Stimulated activated naive CD8-positive, alpha-beta T cell treated with anti-CD3 and anti-CD28 coated beads, Interleukin-15, amount 100 ng/mL, for 72 hours (primary cell): Measurements from ENCODE around the gene RAB40C.

Experiments
- ATAC-seq: fragments of 150-1000 bp; cut with Tn5 transposase; 2 replicates; pipeline ENCODE4 v1.10.0; 2021; ENCODE audit warnings: mild to moderate bottlenecking, moderate library complexity
- DNase-seq, 2 donors: peaks; one replicate each; pipeline ENCODE4 v3.0.0; 2021 to 2022
- H3K27ac Mint-ChIP-seq, 2 donors: one replicate each; pipeline ENCODE4 v1.8.0; 2022; ENCODE audit warnings: mild to moderate bottlenecking in 2 of 2, mixed read lengths in 2 of 2, moderate library complexity in 2 of 2
- H3K27me3 Mint-ChIP-seq: one replicate; pipeline ENCODE4 v1.8.0; 2022; ENCODE audit warnings: mixed read lengths
- H3K4me1 Mint-ChIP-seq: one replicate; pipeline ENCODE4 v1.8.0; 2022; ENCODE audit warnings: mild to moderate bottlenecking, mixed read lengths
- H3K4me3 Mint-ChIP-seq, 2 donors: one replicate each; pipeline ENCODE4 v1.8.0; 2022; ENCODE audit warnings: mild to moderate bottlenecking in 2 of 2, mixed read lengths in 2 of 2, moderate library complexity in 1 of 2
- H3K9me3 Mint-ChIP-seq, 2 donors: one replicate each; pipeline ENCODE4 v1.8.0; 2022; ENCODE audit warnings: mixed read lengths in 2 of 2

RAB40C gene

GRCh38 chr16:647173-647902 lies 57.5 kb downstream of the RAB40C start:
- Mint-ChIP-seq H3K27ac (no peak overlapping the region), H3K4me3 (peak overlapping the region in 1 of 2 donors; percentile 58), H3K4me1 (peaks cover 78% of the 10 kb centered on the region), H3K9me3 (no peaks in the 10 kb centered on the region), H3K27me3 (no peaks in the 10 kb centered on the region)
- ATAC-seq, result no peak
- DNase-seq, result no peak

DNA sequence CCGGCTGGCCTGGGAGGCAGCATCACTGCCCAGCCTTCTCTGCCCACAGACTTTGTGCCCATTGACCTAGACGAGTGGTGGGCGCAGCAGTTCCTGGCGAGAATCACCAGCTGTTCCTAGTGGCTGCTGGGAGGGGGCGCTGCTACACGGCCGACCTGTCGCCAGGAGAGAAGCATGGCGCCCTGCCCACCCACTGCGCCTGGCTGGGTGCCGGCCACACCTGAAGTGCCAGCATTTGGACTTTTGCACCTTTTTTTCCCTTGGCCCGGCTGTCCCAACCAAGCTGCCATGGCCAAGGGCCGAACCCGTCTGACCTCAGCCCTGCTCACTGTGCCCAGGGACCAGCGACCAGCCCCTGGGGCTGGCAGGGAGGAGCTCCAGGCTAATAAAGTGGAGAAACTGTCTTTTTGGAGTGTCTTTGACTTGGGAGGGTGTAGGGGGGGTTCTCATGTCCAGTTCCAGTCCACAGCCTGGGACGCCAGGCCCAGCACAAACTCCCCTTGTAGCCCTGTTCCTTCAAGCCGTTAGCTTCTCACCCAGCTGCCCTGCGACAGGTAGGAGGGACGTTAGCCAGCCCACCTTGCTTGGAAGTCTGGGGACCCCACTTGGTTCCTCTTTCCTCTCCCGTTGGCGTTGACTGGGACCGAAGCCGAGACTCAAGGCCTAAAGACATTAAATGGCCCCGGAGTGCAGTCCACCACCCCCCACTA lies 58.4 kb downstream of the RAB40C start:
- Mint-ChIP-seq H3K9me3 (no peaks in the 10 kb centered on the region), H3K4me3 (peak overlapping the region; percentile 86 to 90), H3K27me3 (no peaks in the 10 kb centered on the region), H3K4me1 (peaks cover 70% of the 10 kb centered on the region), H3K27ac (peak overlapping the region; percentile 52 to 94)
- peak; percentile 34 to 57 for DNase-seq
- peak; percentile 19 for ATAC-seq

DNA sequence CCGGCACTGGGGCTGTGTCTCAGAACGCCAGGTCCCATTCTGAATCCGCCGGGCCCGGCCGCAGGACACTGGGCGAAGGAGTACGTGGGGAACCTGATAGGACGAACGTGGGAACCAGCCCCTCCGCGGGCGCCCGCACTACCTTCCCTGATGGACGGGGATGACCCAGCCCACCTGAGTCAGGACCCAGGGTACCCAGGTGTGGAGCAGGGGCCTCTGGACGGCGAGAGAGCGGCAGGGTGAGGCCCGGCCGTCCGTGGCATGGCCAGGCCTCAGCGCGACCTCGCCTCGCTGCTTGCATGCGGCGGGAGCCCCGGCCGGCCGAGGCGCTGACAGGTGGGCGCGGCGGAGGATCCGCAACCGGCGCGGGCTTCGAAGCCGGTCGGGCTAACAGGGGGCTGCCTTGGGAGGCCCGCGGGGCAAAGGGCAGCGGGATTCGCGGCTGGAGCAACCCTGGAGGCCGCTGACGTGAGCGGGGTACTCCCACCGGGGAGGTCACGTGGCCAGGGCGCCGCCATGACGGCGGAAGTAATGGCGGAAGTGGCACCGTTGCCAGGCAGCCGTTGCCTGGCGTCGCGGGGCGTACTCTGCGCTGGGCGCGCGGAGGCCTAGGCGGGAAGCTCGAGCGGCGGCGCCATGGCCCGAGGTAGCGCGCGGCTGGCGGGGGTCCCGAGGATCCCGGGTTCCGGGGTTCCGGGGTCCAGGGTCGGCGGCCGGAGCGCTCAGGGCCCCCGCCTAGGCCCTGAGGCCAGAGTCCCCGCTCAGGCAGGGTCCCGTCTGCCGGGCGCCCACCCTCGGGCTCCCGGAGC lies 59.1 kb downstream of the RAB40C start, which contains the start of gene WDR90:
Gene WDR90 (plus strand): TSS at position 585 of the 809 bp plus-strand sequence. CDS start 52 bp downstream, at position 637.
- Mint-ChIP-seq H3K4me3 (peak within 1 kb of the TSS; percentile 86 to 90), H3K9me3 (no peaks in the 10 kb centered on the region), H3K27me3 (no peaks in the 10 kb centered on the region), H3K4me1 (peaks cover 62% of the 10 kb centered on the region), H3K27ac (peak within 1 kb of the TSS; percentile 52 to 94)
- ATAC-seq, result peak; percentile 93
- DNase-seq, result peak; percentile 86 to 92

DNA sequence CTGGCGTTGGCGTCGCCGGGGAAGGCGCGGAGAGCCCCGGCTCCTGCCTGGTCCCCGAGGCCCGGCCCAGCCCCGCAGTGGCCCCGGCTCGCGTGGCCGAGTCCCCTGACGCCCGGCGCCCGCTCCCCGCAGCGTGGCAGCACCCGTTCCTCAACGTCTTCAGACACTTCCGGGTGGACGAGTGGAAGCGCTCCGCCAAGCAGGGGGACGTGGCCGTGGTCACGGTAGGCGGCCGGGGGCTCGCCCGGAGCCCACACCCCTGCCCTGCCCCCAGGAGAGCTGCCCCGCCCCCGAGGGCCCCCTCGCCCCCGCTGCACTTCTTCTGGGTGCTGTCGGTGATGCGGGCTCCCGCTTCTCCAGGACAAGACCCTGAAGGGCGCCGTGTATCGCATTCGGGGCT lies 59.8 kb downstream of the RAB40C start:
- DNase-seq, result no peak
- ATAC-seq, result peak; percentile 21
- H3K4me3 Mint-ChIP-seq, result peak overlapping the region; percentile 79 to 81

DNA sequence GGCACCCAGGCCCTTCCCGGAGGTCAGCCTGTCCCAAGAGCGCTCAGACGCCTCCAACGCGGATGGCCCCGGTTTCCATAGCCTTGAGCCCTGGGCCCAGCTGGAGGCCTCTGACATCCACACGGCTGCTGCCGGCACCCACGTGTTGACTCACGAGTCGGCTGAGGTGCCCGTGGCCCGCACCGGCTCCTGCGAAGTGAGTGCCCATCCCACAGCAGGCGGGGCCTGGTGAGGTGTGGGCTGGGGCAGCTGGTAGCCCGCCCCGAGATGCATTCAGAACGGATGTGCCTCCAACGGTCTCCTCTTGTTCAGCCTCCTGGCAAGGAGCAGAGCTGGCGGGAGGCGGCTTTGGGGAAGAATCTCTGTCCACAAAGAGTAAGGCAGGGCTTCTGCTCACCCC lies 62.0 kb downstream of the RAB40C start:
- H3K9me3 Mint-ChIP-seq, result no peaks in the 10 kb centered on the region
- no peaks in the 10 kb centered on the region for H3K27me3 Mint-ChIP-seq
- no peak for ATAC-seq
- peaks cover 35% of the 10 kb centered on the region for H3K4me1 Mint-ChIP-seq
- no peak overlapping the region for H3K27ac Mint-ChIP-seq
- no peak for DNase-seq
- H3K4me3 Mint-ChIP-seq, result no peak overlapping the region

More for the DNA sequence above, 59.8 kb downstream of the RAB40C start:
- Mint-ChIP-seq H3K4me1 (peaks cover 56% of the 10 kb centered on the region), H3K27ac (peak overlapping the region in 1 of 2 donors; percentile 82), H3K9me3 (no peaks in the 10 kb centered on the region), H3K27me3 (no peaks in the 10 kb centered on the region)

- DNase-seq (no peak), ATAC-seq (no peak)
- no peaks in the 10 kb centered on the region for H3K9me3 Mint-ChIP-seq
- H3K27me3 Mint-ChIP-seq, result no peaks in the 10 kb centered on the region
- H3K27ac Mint-ChIP-seq, result peak overlapping the region in 1 of 2 donors; percentile 76
- H3K4me1 Mint-ChIP-seq, result peaks cover 27% of the 10 kb centered on the region
- no peak overlapping the region for H3K4me3 Mint-ChIP-seq
These were observed 62.8 kb downstream of the RAB40C start for GRCh38 chr16:652454-653305.

- Mint-ChIP-seq H3K4me3 (no peak overlapping the region), H3K4me1 (peaks cover 19% of the 10 kb centered on the region), H3K9me3 (no peaks in the 10 kb centered on the region), H3K27me3 (no peaks in the 10 kb centered on the region), H3K27ac (peak overlapping the region in 1 of 2 donors; percentile 34)
- no peak for ATAC-seq
- no peak for DNase-seq
These were observed 64.2 kb downstream of the RAB40C start for GRCh38 chr16:654034-654433.

- ATAC-seq, result no peak
- H3K27ac Mint-ChIP-seq, result no peak overlapping the region
- H3K4me1 Mint-ChIP-seq, result peaks cover 15% of the 10 kb centered on the region
- no peak overlapping the region for H3K4me3 Mint-ChIP-seq
- H3K27me3 Mint-ChIP-seq, result no peaks in the 10 kb centered on the region
- no peak for DNase-seq
- H3K9me3 Mint-ChIP-seq, result no peaks in the 10 kb centered on the region
These were observed 67.6 kb downstream of the RAB40C start for GRCh38 chr16:657487-657886.

GRCh38 chr16:658679-659571 lies 69.1 kb downstream of the RAB40C start:
- peaks cover 15% of the 10 kb centered on the region for H3K4me1 Mint-ChIP-seq
- no peaks in the 10 kb centered on the region for H3K27me3 Mint-ChIP-seq
- H3K27ac Mint-ChIP-seq, result peak overlapping the region in 1 of 2 donors; percentile 65
- no peaks in the 10 kb centered on the region for H3K9me3 Mint-ChIP-seq
- DNase-seq (no peak), ATAC-seq (no peak)
- H3K4me3 Mint-ChIP-seq, result no peak overlapping the region

DNA sequence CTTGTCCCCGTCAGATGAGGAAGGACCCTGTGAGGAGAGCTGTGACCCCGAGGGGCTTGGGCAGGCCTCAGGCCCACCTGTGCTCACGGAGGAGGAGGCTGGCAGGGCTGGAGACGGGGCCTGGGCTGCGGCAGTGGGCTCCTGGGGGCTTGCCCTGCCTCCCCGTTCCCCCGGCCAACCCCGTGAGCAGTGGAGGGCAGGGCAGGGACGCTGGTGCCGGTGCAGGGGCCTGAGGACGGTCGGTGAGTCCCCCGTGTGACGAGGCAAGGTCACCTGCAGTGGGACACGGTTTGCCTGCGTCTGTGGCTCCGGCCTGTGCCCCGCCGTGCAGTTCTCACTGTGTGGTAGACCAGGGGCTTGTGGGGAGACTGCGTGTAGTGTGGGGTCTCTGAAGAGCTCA lies 69.8 kb downstream of the RAB40C start:
- H3K4me1 Mint-ChIP-seq, result peaks cover 15% of the 10 kb centered on the region
- DNase-seq (no peak), ATAC-seq (no peak)
- H3K9me3 Mint-ChIP-seq, result no peaks in the 10 kb centered on the region
- no peaks in the 10 kb centered on the region for H3K27me3 Mint-ChIP-seq
- H3K27ac Mint-ChIP-seq, result no peak overlapping the region
- H3K4me3 Mint-ChIP-seq, result no peak overlapping the region

- Mint-ChIP-seq H3K27me3 (no peaks in the 10 kb centered on the region), H3K9me3 (no peaks in the 10 kb centered on the region), H3K27ac (no peak overlapping the region), H3K4me1 (peaks cover 15% of the 10 kb centered on the region), H3K4me3 (no peak overlapping the region)
- DNase-seq (no peak), ATAC-seq (no peak)
These were observed 70.2 kb downstream of the RAB40C start for GRCh38 chr16:660132-660458.

DNA sequence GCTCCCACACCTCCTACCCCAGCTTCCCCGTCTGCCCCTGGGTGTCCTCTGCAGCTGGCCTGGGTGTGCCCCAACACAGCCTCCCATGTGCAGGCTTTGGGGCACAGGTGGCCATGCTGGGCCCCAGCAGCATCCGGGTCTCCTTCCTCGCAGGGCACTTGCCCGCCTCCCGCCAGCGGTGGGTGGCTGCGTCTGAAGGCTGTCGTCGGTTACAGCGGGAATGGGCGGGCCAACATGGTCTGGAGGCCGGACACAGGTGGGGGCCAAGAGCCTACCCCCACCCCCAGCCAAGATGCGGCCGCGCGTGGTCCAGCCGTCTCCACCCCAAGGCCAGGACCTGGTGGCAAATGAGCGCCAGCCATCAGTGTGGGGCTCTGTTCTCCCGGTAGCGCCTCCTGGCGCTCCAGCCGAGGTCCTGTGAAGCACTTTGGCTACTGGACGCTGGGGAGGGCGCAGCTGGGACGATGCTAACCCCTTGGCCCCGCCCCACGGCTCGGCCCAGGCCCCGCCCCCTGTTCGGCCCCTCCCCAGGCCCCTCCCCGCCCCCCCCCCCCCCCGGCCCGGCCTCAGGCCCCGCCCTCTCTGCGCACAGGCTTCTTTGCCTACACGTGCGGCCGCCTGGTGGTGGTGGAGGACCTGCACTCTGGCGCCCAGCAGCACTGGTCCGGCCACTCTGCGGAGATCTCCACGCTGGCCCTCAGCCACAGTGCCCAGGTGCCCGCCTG lies 70.8 kb downstream of the RAB40C start:
- peak overlapping the region in 1 of 2 donors; percentile 48 for H3K27ac Mint-ChIP-seq

GRCh38 chr16:661184-661821 lies 71.4 kb downstream of the RAB40C start:
- peak overlapping the region in 1 of 2 donors; percentile 54 for H3K27ac Mint-ChIP-seq
- H3K27me3 Mint-ChIP-seq, result no peaks in the 10 kb centered on the region
- DNase-seq (no peak), ATAC-seq (no peak)
- H3K4me3 Mint-ChIP-seq, result peak overlapping the region in 1 of 2 donors; percentile 51
- H3K9me3 Mint-ChIP-seq, result no peaks in the 10 kb centered on the region
- H3K4me1 Mint-ChIP-seq, result peaks cover 15% of the 10 kb centered on the region

More for the DNA sequence above, 70.8 kb downstream of the RAB40C start:
- Mint-ChIP-seq H3K27me3 (no peaks in the 10 kb centered on the region), H3K4me3 (peak overlapping the region in 1 of 2 donors; percentile 51), H3K9me3 (no peaks in the 10 kb centered on the region), H3K4me1 (peaks cover 15% of the 10 kb centered on the region)
- DNase-seq (peak; percentile 57 to 58), ATAC-seq (peak; percentile 66)
